Measurements from ENCODE around the gene PPIH.
A peak's percentile ranks its signal among the peaks of the same experiment; 100 is the strongest.

PPIH gene

GRCh38 chr1:42689912-42690311, 31.7 kb downstream of the PPIH start:
- Histone ChIP-seq H3K4ac (ENCODE audit: low read depth, low read length) (peak overlapping the region; percentile 94), H3K9me3 (ENCODE audit: insufficient read depth, low read depth, low read length) (no peaks in the 10 kb centered on the region), H3K14ac (ENCODE audit: low read length) (no peak overlapping the region), H3K4me2 (ENCODE audit: low read length) (no peak overlapping the region), H2AFZ (ENCODE audit: insufficient read depth, low read length, poor library complexity) (no peak overlapping the region), H3K23ac (ENCODE audit: low read length) (no peak overlapping the region), H3K79me2 (ENCODE audit: control insufficient read depth, insufficient read depth, low read length, poor library complexity) (peaks cover 9% of the 10 kb centered on the region), H3K36me3 (ENCODE audit: control insufficient read depth in 1 of 2, insufficient read depth in 2 of 2, low read length in 2 of 2) (peaks cover 2 to 3% of the 10 kb centered on the region in 2 experiments), H3K4me1 (ENCODE audit: control insufficient read depth in 1 of 2, insufficient read depth in 2 of 2, low read length in 2 of 2) (peaks cover 3 to 4% of the 10 kb centered on the region in 2 experiments), H3K9ac (ENCODE audit: low read length) (no peak overlapping the region), H4K8ac (ENCODE audit: low read depth, low read length) (no peak overlapping the region), H2BK12ac (ENCODE audit: low read length) (no peak overlapping the region), H2BK120ac (ENCODE audit: insufficient read depth, low read length, poor library complexity) (no peak overlapping the region), H4K91ac (ENCODE audit: low read depth, low read length) (no peak overlapping the region), H2BK5ac (ENCODE audit: low read depth, low read length, poor library complexity) (no peak overlapping the region), H3K4me3 (ENCODE audit: low read depth, low read length) (no peak overlapping the region), H3K18ac (ENCODE audit: low read length) (no peak overlapping the region), H2AK5ac (ENCODE audit: low read length) (no peak overlapping the region), H3K79me1 (ENCODE audit: low read length) (no peaks in the 10 kb centered on the region), H3K27ac (ENCODE audit: low read depth, low read length) (no peak overlapping the region), H3K27me3 (ENCODE audit: insufficient read depth, low read length) (no peaks in the 10 kb centered on the region), H4K12ac (ENCODE audit: low read depth, low read length) (no peak overlapping the region)
- DNase-seq, result peak in 1 of 2 donors; percentile 47
- no CpG with 5 or more reads among the region's 3 CpGs for WGBS (ENCODE audit: extremely low coverage, insufficient coverage, insufficient read length)

GRCh38 chr1:42690477-42691156, 32.4 kb downstream of the PPIH start:
- Histone ChIP-seq H3K18ac (ENCODE audit: low read length) (no peak overlapping the region), H3K79me1 (ENCODE audit: low read length) (no peaks in the 10 kb centered on the region), H3K23ac (ENCODE audit: low read length) (no peak overlapping the region), H3K14ac (ENCODE audit: low read length) (no peak overlapping the region), H2AK5ac (ENCODE audit: low read length) (no peak overlapping the region), H3K4ac (ENCODE audit: low read depth, low read length) (peak overlapping the region; percentile 88), H3K4me1 (ENCODE audit: control insufficient read depth in 1 of 2, insufficient read depth in 2 of 2, low read length in 2 of 2) (peaks cover 3 to 4% of the 10 kb centered on the region in 2 experiments), H3K27ac (ENCODE audit: low read depth, low read length) (no peak overlapping the region), H3K9me3 (ENCODE audit: insufficient read depth, low read depth, low read length) (no peaks in the 10 kb centered on the region), H3K4me2 (ENCODE audit: low read length) (no peak overlapping the region), H2BK5ac (ENCODE audit: low read depth, low read length, poor library complexity) (no peak overlapping the region), H2AFZ (ENCODE audit: insufficient read depth, low read length, poor library complexity) (no peak overlapping the region), H3K4me3 (ENCODE audit: low read depth, low read length) (no peak overlapping the region), H3K36me3 (ENCODE audit: control insufficient read depth in 1 of 2, insufficient read depth in 2 of 2, low read length in 2 of 2) (peaks cover 3 to 6% of the 10 kb centered on the region in 2 experiments), H2BK120ac (ENCODE audit: insufficient read depth, low read length, poor library complexity) (no peak overlapping the region), H4K12ac (ENCODE audit: low read depth, low read length) (no peak overlapping the region), H4K91ac (ENCODE audit: low read depth, low read length) (no peak overlapping the region), H3K27me3 (ENCODE audit: insufficient read depth, low read length) (no peaks in the 10 kb centered on the region), H3K79me2 (ENCODE audit: control insufficient read depth, insufficient read depth, low read length, poor library complexity) (peaks cover 7% of the 10 kb centered on the region), H4K8ac (ENCODE audit: low read depth, low read length) (no peak overlapping the region), H2BK12ac (ENCODE audit: low read length) (no peak overlapping the region), H3K9ac (ENCODE audit: low read length) (no peak overlapping the region)
- no CpG with 5 or more reads among the region's 1 CpG for WGBS (ENCODE audit: extremely low coverage, insufficient coverage, insufficient read length)
- peak; percentile 23 to 50 for DNase-seq

GRCh38 chr1:42691157-42691498, 32.9 kb downstream of the PPIH start:
- Histone ChIP-seq H3K9me3 (ENCODE audit: insufficient read depth, low read depth, low read length) (no peaks in the 10 kb centered on the region), H2BK120ac (ENCODE audit: insufficient read depth, low read length, poor library complexity) (no peak overlapping the region), H3K36me3 (ENCODE audit: control insufficient read depth in 1 of 2, insufficient read depth in 2 of 2, low read length in 2 of 2) (peaks cover 3 to 8% of the 10 kb centered on the region in 2 experiments), H2AK5ac (ENCODE audit: low read length) (no peak overlapping the region), H2BK5ac (ENCODE audit: low read depth, low read length, poor library complexity) (no peak overlapping the region), H3K23ac (ENCODE audit: low read length) (peak overlapping the region; percentile 53), H4K8ac (ENCODE audit: low read depth, low read length) (no peak overlapping the region), H3K18ac (ENCODE audit: low read length) (no peak overlapping the region), H3K27ac (ENCODE audit: low read depth, low read length) (no peak overlapping the region), H3K27me3 (ENCODE audit: insufficient read depth, low read length) (no peaks in the 10 kb centered on the region), H3K4me1 (ENCODE audit: control insufficient read depth in 1 of 2, insufficient read depth in 2 of 2, low read length in 2 of 2) (peaks cover 3 to 4% of the 10 kb centered on the region in 2 experiments), H4K91ac (ENCODE audit: low read depth, low read length) (no peak overlapping the region), H3K4ac (ENCODE audit: low read depth, low read length) (peak overlapping the region; percentile 88), H2BK12ac (ENCODE audit: low read length) (no peak overlapping the region), H2AFZ (ENCODE audit: insufficient read depth, low read length, poor library complexity) (no peak overlapping the region), H3K79me2 (ENCODE audit: control insufficient read depth, insufficient read depth, low read length, poor library complexity) (peaks cover 7% of the 10 kb centered on the region), H3K79me1 (ENCODE audit: low read length) (no peaks in the 10 kb centered on the region), H3K4me3 (ENCODE audit: low read depth, low read length) (no peak overlapping the region), H3K14ac (ENCODE audit: low read length) (no peak overlapping the region), H4K12ac (ENCODE audit: low read depth, low read length) (no peak overlapping the region), H3K4me2 (ENCODE audit: low read length) (no peak overlapping the region), H3K9ac (ENCODE audit: low read length) (no peak overlapping the region)
- WGBS (ENCODE audit: extremely low coverage, insufficient coverage, insufficient read length), result no CpG with 5 or more reads among the region's 4 CpGs
- no peak for DNase-seq

- H2AFZ ChIP-seq (ENCODE audit: insufficient read depth, low read length, poor library complexity), result no peak overlapping the region
- no peak overlapping the region for H2BK5ac ChIP-seq (ENCODE audit: low read depth, low read length, poor library complexity)
- no peak overlapping the region for H3K4me2 ChIP-seq (ENCODE audit: low read length)
- H3K4me1 ChIP-seq (ENCODE audit: control insufficient read depth in 1 of 2, insufficient read depth in 2 of 2, low read length in 2 of 2), result peaks cover 3 to 4% of the 10 kb centered on the region in 2 experiments
- H3K9me3 ChIP-seq (ENCODE audit: insufficient read depth, low read depth, low read length), result no peaks in the 10 kb centered on the region
- H3K9ac ChIP-seq (ENCODE audit: low read length), result no peak overlapping the region
- H2AK5ac ChIP-seq (ENCODE audit: low read length), result no peak overlapping the region
- H3K79me1 ChIP-seq (ENCODE audit: low read length), result no peaks in the 10 kb centered on the region
- H3K36me3 ChIP-seq (ENCODE audit: control insufficient read depth in 1 of 2, insufficient read depth in 2 of 2, low read length in 2 of 2), result peaks cover 3 to 18% of the 10 kb centered on the region in 2 experiments
- H2BK12ac ChIP-seq (ENCODE audit: low read length), result no peak overlapping the region
- peak; percentile 12 to 69 for DNase-seq
- H4K8ac ChIP-seq (ENCODE audit: low read depth, low read length), result no peak overlapping the region
- no peak overlapping the region for H3K4ac ChIP-seq (ENCODE audit: low read depth, low read length)
- H3K23ac ChIP-seq (ENCODE audit: low read length), result no peak overlapping the region
- no peak overlapping the region for H2BK120ac ChIP-seq (ENCODE audit: insufficient read depth, low read length, poor library complexity)
- no peak overlapping the region for H4K12ac ChIP-seq (ENCODE audit: low read depth, low read length)
- no peak overlapping the region for H3K14ac ChIP-seq (ENCODE audit: low read length)
- no peaks in the 10 kb centered on the region for H3K27me3 ChIP-seq (ENCODE audit: insufficient read depth, low read length)
- H4K91ac ChIP-seq (ENCODE audit: low read depth, low read length), result no peak overlapping the region
- WGBS (ENCODE audit: extremely low coverage, insufficient coverage, insufficient read length), result no CpG with 5 or more reads among the region's 5 CpGs
- no peak overlapping the region for H3K27ac ChIP-seq (ENCODE audit: low read depth, low read length)
- peaks cover 5% of the 10 kb centered on the region for H3K79me2 ChIP-seq (ENCODE audit: control insufficient read depth, insufficient read depth, low read length, poor library complexity)
- H3K4me3 ChIP-seq (ENCODE audit: low read depth, low read length), result no peak overlapping the region
- H3K18ac ChIP-seq (ENCODE audit: low read length), result no peak overlapping the region
These were observed 34.2 kb downstream of the PPIH start for GRCh38 chr1:42692461-42692860.

All from trophoblast cell (in vitro differentiated cells and primary cell).